Endothelial cell of hepatic sinusoid (primary cell): ENCODE data around the gene PDE10A.
"Not testable (repeated sequence)": the region's sequence is repeated elsewhere in the genome, so short reads cannot be mapped to it uniquely, and the experiment has no call there.

Experiments
- in situ Hi-C: cut with HindIII; loops from 2 replicates; pipeline ENCODE4 v1.10.0; 2017; ENCODE audit warnings: low sequenced_read_pairs

The PDE10A gene

GRCh38 chr6:165557674-165558073 lies 105.4 kb downstream of the PDE10A start:
- in situ Hi-C loops = no loop called here

DNA sequence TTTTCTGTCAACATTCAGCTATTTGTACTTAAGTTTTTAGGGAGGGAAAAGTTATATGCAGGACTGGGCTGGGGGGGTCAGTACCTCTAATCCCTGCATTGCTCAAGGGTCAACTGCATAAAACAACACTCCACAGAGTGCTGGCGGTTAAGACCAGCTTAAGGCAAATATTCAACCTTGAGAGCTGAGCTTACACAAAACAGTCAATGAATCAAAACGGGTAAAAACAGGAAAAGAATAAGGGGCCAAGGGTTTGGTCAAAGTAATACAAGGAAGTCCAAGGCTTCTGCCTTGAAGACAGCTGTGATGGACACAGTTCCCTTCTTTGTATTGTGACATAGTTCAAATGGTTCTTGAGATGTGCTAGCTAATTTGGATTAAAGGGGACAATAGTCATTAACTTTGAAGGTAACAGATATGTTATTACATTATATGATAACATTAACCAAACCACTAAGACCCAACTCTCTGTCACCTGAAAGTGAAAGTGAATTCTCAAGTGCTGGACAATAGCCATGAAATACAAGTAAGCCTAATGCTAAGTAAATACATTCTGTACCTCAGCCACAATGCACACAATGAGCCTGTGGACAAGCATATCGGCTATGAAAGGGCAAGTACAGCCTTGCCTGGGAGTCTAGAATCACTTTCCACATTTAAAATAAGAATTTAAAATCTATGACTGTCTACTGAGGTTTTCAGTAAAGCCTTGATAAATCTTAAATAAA lies 106.8 kb downstream of the PDE10A start:
- in situ Hi-C loops = no loop called here

DNA sequence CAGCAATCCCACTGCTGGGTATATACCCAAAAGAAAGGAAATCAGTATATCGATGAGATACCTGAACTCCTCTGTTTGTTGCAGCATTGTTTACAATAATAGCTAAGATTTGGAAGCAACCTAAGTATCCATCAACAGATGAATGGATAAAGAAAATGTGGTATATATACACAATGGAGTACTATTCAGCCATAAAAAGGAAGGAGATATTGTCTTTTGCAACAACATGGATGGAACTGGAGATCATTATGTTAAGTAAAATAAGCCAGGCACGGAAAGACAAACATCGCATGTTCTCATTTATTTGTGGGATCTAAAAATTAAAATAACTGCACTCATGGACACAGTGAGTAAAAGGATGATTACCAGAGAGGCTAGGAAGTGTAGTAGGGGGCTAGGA lies 108.4 kb downstream of the PDE10A start:
- in situ Hi-C loops = not testable (repeated sequence)

- in situ Hi-C loops = no loop called here
Observed at GRCh38 chr6:165552248-165552736, 110.7 kb downstream of the PDE10A start.

DNA sequence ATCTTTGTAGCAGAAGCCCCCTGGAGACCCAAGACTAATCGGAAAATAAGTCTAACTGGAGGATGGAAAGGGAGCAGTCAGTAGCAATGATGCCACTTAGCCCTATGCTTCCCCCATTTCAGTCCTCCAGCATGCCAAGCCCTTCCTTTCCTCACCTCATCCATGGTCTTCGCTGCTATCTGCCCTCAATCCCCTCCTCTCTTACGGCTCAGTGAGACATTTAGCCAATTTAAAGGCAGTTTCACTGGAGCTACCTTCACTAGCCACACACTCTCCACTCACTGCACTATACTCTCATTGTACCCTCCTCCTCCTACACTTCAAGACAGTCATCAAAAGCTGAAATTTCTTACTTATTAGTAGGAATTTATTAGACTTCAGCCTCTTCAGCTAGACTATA lies 111.2 kb downstream of the PDE10A start:
- in situ Hi-C loops = no loop called here

- in situ Hi-C loops = no loop called here
Observed at GRCh38 chr6:165548450-165548849, 114.6 kb downstream of the PDE10A start.

DNA sequence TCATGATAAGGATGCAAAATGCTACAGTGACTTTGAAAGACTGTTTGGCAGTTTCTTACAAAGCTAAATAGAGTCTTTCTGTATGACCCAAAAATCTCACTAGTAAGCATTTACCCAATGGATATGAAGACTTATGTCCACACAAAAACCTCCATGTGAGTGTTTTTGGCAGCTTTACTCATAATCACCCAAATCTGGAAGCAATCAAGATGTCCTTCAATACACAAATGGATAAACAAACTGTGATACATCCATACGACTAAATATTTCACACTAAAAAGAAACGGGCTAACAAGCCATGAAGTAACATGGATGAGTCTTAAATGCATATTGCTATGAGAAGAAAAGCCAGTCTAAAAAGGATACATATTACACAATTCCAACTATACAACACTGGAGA lies 117.2 kb downstream of the PDE10A start:
- in situ Hi-C loops = no loop called here

- in situ Hi-C loops = no loop called here
Observed at GRCh38 chr6:165543781-165544180, 119.3 kb downstream of the PDE10A start.

DNA sequence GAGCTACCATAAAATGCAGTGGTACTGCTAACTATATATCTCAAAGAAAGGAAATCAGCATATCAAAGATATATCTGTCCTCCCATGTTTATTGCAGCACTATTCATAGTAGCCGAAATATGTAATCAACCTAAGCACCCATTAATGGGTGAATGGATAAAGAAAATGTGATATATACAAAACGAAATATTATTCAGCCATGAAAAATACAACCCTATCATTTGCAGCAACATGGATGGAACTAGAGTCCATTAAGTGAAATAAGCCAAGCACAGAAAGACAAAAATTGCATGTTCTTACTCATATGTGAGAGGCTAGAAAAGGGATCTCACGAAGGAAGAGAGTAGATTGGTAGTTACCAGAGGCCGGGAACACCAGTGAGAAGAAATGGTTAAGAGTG lies 126.1 kb downstream of the PDE10A start:
- in situ Hi-C loops = no loop called here

- in situ Hi-C loops = no loop called here
Observed at GRCh38 chr6:165519316-165519715, 143.7 kb downstream of the PDE10A start.

- in situ Hi-C loops = no loop called here
Observed at GRCh38 chr6:165515963-165516624, 146.9 kb downstream of the PDE10A start.

GRCh38 chr6:165514621-165515020 lies 148.4 kb downstream of the PDE10A start:
- in situ Hi-C loops = no loop called here

DNA sequence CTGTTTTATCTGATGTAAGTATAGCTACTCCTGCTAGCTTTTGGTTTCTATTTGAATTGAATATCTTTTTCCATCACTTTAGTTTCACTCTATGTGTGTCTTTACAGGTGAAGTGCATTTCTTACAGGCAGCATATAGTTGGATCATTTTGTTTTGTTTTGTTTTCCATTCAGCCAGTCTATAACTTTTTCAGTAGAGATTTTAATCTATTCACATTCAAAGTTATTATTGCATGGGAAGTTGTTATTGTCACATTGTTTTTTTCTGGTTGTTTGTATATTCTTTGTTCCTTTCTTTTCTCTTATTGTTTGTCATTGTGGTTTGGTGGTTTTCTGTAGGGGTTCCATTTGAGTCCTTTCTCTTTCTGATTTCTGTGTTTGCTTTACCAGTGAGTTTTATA lies 151.2 kb downstream of the PDE10A start:
- in situ Hi-C loops = no loop called here

DNA sequence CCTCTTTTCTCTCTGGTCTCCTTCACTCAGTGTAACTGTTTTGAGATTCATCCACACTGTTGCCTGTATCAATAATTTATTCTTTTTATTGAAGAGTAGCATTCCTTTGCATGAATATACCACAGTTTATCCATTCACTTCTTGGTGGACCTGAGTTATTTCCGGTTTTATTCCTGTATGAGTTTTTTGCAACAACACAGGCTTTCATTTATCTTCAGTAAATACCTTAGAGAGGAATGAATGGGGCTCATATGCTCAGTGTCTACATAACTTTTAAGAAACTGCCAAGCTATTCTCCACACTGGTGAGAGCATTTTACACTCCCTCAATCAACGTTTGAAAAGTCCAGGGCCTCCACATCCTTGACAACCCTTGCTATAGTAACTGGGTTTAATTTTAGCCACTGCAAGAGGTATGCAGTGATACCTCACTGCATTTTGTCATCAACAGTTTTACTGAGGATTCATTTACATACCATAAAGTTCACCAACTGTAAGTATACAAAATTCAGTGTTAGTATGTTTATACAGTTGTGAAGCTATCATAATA lies 154.6 kb downstream of the PDE10A start:
- in situ Hi-C loops = no loop called here

DNA sequence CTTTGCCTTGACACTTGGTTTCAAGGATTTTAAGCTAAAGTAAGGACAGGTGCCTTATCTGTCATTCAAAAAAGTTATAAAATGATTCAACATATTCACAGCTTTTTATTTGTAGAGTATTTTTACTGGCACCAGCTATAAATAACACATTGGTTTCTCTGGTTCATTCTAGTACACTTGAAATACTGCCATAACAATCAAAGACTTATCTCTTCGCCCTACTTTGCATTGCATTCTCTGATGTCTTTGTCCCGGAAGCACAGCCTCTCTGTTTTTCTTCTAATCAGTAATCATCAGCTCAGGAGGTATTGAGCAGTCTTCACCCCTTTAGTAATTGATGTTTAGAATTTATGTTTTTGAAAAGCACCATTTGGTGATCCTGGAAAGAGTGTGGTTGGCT lies 156.4 kb downstream of the PDE10A start:
- in situ Hi-C loops = no loop called here

DNA sequence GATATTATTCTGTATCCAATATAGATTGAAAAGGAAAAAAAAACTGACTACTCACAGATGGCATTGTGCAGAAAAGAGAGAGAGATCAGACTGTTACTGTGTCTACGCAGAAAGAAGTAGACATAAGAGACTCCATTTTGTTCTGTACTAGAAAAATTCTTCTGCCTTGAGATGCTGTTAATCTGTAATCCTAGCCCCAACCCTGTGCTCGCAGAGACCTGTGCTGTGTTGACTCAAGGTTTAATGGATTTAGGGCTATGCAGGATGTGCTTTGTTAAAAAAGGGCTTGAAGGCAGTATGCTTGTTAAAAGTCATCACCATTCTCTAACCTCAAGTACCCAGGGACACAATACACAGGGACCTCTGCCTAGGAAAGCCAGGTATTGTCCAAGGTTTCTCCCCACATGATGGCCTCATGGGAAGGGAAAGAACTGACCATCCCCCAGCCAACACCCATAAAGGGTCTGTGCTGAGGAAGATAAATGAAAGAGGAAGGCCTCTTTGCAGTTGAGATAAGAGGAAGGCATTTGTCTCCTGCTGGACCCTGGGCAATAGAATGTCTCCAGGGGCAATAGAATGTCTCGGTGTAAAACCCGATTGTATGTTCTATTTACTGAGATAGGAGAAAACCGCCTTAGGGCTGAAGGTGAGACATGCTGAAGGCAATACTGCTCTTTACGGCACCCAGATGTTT lies 162.7 kb downstream of the PDE10A start:
- in situ Hi-C loops = not testable (repeated sequence)

DNA sequence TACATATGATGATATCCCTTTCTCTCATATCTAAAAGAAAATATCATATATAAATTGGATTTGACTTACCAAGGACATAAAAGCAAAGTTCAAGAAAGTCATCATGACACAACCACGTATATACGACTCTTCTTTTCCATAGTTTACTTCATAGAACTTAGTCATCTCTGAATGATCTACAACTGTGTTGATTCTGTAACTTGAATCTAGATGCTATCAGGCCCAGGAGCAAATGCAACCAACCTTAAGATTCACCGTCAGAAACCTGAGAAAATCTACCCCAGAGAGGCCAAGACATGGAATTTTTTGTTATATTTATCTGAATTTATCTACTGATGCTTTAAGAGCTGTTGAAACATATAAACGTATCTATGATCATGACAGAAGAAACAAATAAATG lies 165.6 kb downstream of the PDE10A start:
- in situ Hi-C loops = no loop called here

DNA sequence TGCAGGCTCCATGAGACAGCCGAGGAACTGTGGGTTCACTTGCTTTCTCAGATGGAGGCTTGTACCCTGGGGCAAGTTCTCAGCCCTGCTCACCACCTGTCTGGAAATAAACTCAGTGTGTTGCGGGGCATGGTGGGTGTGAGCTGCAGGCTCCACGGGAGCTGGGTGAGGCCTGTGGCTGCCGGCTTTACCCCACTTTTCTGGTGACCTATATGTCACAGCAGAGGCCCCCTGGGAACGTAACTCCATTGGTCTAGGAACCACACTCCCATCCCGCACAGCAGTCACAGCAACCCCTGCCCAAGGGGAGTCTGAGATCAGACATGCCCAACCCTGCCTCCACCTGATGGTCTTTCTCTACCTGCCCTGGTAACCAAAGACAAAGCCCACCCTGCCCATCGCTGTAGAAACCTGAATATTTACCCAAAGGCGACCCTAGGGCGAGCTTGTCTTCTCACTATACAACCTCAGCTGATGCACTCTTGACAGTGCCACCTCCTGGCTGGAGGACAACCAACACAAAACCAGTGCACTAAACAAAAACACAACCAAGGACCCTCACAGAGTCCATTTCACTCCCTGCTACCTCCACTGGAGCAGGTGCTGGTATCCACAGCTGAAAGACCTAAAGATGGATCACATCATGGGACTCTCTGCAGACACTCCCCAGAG lies 174.3 kb downstream of the PDE10A start:
- in situ Hi-C loops = no loop called here

- in situ Hi-C loops = no loop called here
Observed at GRCh38 chr6:165487950-165488349, 175.1 kb downstream of the PDE10A start.

DNA sequence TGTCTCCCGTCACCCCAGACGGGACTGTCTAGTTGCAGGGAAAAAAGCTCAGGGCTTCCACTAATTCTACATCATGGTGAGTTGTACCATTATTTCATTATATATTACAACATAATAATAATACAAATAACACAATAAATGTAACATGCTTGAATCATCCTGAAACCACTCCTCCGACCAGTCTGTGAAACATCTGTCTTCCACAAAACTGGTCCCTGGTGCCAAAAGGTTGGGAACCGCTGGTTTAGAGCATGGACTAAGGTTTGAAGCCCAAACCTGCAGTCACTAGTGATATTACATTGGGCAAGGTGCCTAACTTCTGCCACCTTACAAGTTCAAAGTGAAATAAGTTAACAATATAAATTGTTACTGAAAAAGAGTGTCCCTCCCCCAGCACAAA lies 175.7 kb downstream of the PDE10A start:
- in situ Hi-C loops = no loop called here
